ENCODE data around the gene TMEM61. TPM values are rescaled to one million over a fixed set of nuclear protein-coding genes. Genes with fewer than 3 reads are reported as not detected.

Gene TMEM61
- total RNA-seq, 1 donor from 2014 or later: not detected

GRCh38 chr1:55006931-55007330, 26.5 kb downstream of the TMEM61 start:
- Mint-ChIP-seq H3K27ac (no peak overlapping the region), H3K9me3 (peaks cover 7% of the 10 kb centered on the region), H3K4me1 (no peaks in the 10 kb centered on the region), H3K36me3 (no peaks in the 10 kb centered on the region), H3K27me3 (ENCODE audit: insufficient read depth, low read depth) (peaks cover 15% of the 10 kb centered on the region), H3K4me3 (no peak overlapping the region)
- Histone ChIP-seq H4K20me1 (ENCODE audit: low read depth) (no peaks in the 10 kb centered on the region), H3K4me1 (no peaks in the 10 kb centered on the region), H3K27me3 (peaks cover 5% of the 10 kb centered on the region), H3K36me3 (no peaks in the 10 kb centered on the region), H2AFZ (replicated peaks) (no peak overlapping the region), H3K27ac (no peak overlapping the region), H3K9ac (no peak overlapping the region), H3K4me3 (no peak overlapping the region), H3F3A (ENCODE audit: low read depth) (no peaks in the 10 kb centered on the region), H3K79me2 (ENCODE audit: low read depth) (no peaks in the 10 kb centered on the region), H3K9me3 (ENCODE audit: low read depth) (no peaks in the 10 kb centered on the region), H3K4me2 (no peak overlapping the region)
- DNase-seq (ENCODE audit: low spot score): no peak
- TF ChIP-seq EZH2 (IDR thresholded peaks at IDR 0.05): no peak
- TF ChIP-seq EZH2phosphoT487 (IDR thresholded peaks at IDR 0.05): no peak
- TF ChIP-seq CTCF (IDR thresholded peaks at IDR 0.05): no peak

DNA sequence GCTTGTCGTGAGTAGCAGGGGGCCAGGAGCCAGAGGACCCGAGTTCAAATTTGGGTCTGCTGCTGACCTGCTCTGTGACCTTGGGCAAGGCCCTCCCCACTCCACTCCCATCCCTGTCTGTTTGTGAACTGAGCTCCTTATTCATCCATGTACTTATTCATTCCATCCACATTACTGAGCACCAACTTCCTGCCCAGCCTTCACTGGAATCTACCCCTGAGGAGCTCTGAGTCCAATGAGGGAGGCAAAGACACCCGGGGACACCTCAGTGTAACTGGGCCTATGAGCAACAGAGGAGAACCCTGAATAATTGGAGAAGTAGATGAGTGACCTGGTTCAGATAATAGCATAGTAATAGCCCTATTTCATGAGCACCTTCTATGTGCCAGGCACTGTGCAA, 27.2 kb downstream of the TMEM61 start:
- H3K4me3 ChIP-seq: no peak overlapping the region

GRCh38 chr1:55010194-55010886, 29.9 kb downstream of the TMEM61 start:
- no peak overlapping the region for H3K27ac ChIP-seq
- no peaks in the 10 kb centered on the region for H3K36me3 Mint-ChIP-seq
- H3K4me1 ChIP-seq: no peaks in the 10 kb centered on the region
- no peak for DNase-seq (ENCODE audit: low spot score)
- no peaks in the 10 kb centered on the region for H3K27me3 ChIP-seq
- no peak overlapping the region for H3K4me3 ChIP-seq
- H3K79me2 ChIP-seq (ENCODE audit: low read depth): no peaks in the 10 kb centered on the region
- H3K9me3 ChIP-seq (ENCODE audit: low read depth): no peaks in the 10 kb centered on the region
- H3K27me3 Mint-ChIP-seq (ENCODE audit: insufficient read depth, low read depth): peaks cover 16% of the 10 kb centered on the region
- peaks cover 7% of the 10 kb centered on the region for H3K9me3 Mint-ChIP-seq
- TF ChIP-seq EZH2 (IDR thresholded peaks at IDR 0.05) (no peak), EZH2phosphoT487 (IDR thresholded peaks at IDR 0.05) (no peak), CTCF (IDR thresholded peaks at IDR 0.05) (no peak)
- H3K27ac Mint-ChIP-seq: no peak overlapping the region
- H3K4me1 Mint-ChIP-seq: no peaks in the 10 kb centered on the region
- H3K4me2 ChIP-seq: no peak overlapping the region
- H3K9ac ChIP-seq: no peak overlapping the region
- no peaks in the 10 kb centered on the region for H3K36me3 ChIP-seq
- H3K4me3 Mint-ChIP-seq: no peak overlapping the region
- H4K20me1 ChIP-seq (ENCODE audit: low read depth): no peaks in the 10 kb centered on the region
- H3F3A ChIP-seq (ENCODE audit: low read depth): no peaks in the 10 kb centered on the region
- no peak overlapping the region for H2AFZ ChIP-seq (replicated peaks)

More for the DNA sequence above, 27.2 kb downstream of the TMEM61 start:
- Histone ChIP-seq H3K4me2 (no peak overlapping the region), H3K27ac (no peak overlapping the region), H3K9me3 (ENCODE audit: low read depth) (no peaks in the 10 kb centered on the region), H3K27me3 (no peaks in the 10 kb centered on the region), H3K9ac (no peak overlapping the region), H4K20me1 (ENCODE audit: low read depth) (no peaks in the 10 kb centered on the region), H3K4me1 (no peaks in the 10 kb centered on the region), H3F3A (ENCODE audit: low read depth) (no peaks in the 10 kb centered on the region), H2AFZ (replicated peaks) (no peak overlapping the region), H3K36me3 (no peaks in the 10 kb centered on the region), H3K79me2 (ENCODE audit: low read depth) (no peaks in the 10 kb centered on the region)
- TF ChIP-seq EZH2phosphoT487 (IDR thresholded peaks at IDR 0.05): no peak
- TF ChIP-seq CTCF (IDR thresholded peaks at IDR 0.05): no peak
- no peak for TF ChIP-seq EZH2 (IDR thresholded peaks at IDR 0.05)
- Mint-ChIP-seq H3K36me3 (no peaks in the 10 kb centered on the region), H3K4me3 (no peak overlapping the region), H3K27ac (no peak overlapping the region), H3K4me1 (no peaks in the 10 kb centered on the region), H3K27me3 (ENCODE audit: insufficient read depth, low read depth) (peaks cover 15% of the 10 kb centered on the region), H3K9me3 (peaks cover 7% of the 10 kb centered on the region)
- DNase-seq (ENCODE audit: low spot score): no peak

All from neural progenitor cell (in vitro differentiated cells).